IMR-90 (cell line): ENCODE results near the gene NNMT. TPM values are rescaled to one million over a fixed set of nuclear protein-coding genes. Genes with fewer than 3 reads are reported as not detected.

ENCODE experiments used
- ATAC-seq: fragments of 200-7000 bp; cut with Tn5 transposase; 2 replicates; pipeline ENCODE4 v1.9.1; 2020; ENCODE audit warnings: low read depth, mild to moderate bottlenecking, moderate library complexity
- BruUV-seq: library from RNA; stranded (reverse); fragments of 400-500 nt; replicated peaks from 2 replicates; lab custom pipeline; 2021; lab: Mats Ljungman, UMichigan
- CTCF ChIA-PET: fragments of 300-600 bp; formaldehyde crosslinking; extraction: SDS; loops from one replicate; lab custom pipeline; 2021; ENCODE audit warnings: antibody characterized with exemption; lab: Yijun Ruan, JAX
- POLR2A ChIA-PET: fragments of 300-600 bp; sonication (Branson Sonifier 250); formaldehyde crosslinking; loops from one replicate; lab custom pipeline; 2022; ENCODE audit warnings: antibody characterized with exemption; ENCODE audit not compliant: unreplicated experiment; lab: Charles Lee
- DNase-seq: peaks from one replicate; pipeline ENCODE4 v3.0.0; 2013
- H2AFZ ChIP-seq: replicated peaks from 2 replicates; pipeline ENCODE3; 2013; ENCODE audit warnings: low read length, mild to moderate bottlenecking; ENCODE audit not compliant: poor library complexity
- H2AK5ac ChIP-seq: 2 replicates; pipeline ENCODE4 v1.6.1; 2013; ENCODE audit warnings: low read depth, low read length, inconsistent platforms
- H2AK9ac ChIP-seq: replicated peaks from 2 replicates; pipeline ENCODE3; 2013; ENCODE audit warnings: mild to moderate bottlenecking, low read depth, low read length, moderate library complexity; ENCODE audit not compliant: poor library complexity
- H2BK120ac ChIP-seq: 2 replicates; pipeline ENCODE4 v1.6.1; 2013; ENCODE audit warnings: low read depth, low read length, inconsistent platforms
- H2BK15ac ChIP-seq: 3 replicates; pipeline ENCODE4 v1.6.1; 2013; ENCODE audit warnings: low read depth, low read length, inconsistent platforms
- H2BK20ac ChIP-seq: 2 replicates; pipeline ENCODE4 v1.6.1; 2013; ENCODE audit warnings: low read depth, mild to moderate bottlenecking, inconsistent platforms, low read length, moderate library complexity
- H2BK5ac ChIP-seq: 2 replicates; pipeline ENCODE4 v1.6.1; 2013; ENCODE audit warnings: mild to moderate bottlenecking, low read depth, low read length, inconsistent platforms; ENCODE audit not compliant: poor library complexity, severe bottlenecking
- H3K14ac ChIP-seq: replicated peaks from 2 replicates; pipeline ENCODE4 v1.6.1; 2013; ENCODE audit warnings: low read depth, low read length, inconsistent platforms
- H3K18ac ChIP-seq: 2 replicates; pipeline ENCODE4 v1.6.1; 2013; ENCODE audit warnings: low read depth, low read length, control low read depth
- H3K23ac ChIP-seq: 2 replicates; pipeline ENCODE4 v1.6.1; 2013; ENCODE audit warnings: low read depth, low read length, inconsistent platforms
- H3K27ac ChIP-seq: 2 replicates; pipeline ENCODE4 v1.5.1; 2013; ENCODE audit warnings: mild to moderate bottlenecking, control low read depth, low read length; ENCODE audit not compliant: insufficient read depth
- H3K27me3 ChIP-seq: 2 replicates; pipeline ENCODE4 v1.6.1; 2013; ENCODE audit warnings: low read length; ENCODE audit not compliant: control insufficient read depth, insufficient read depth
- H3K36me3 ChIP-seq: 2 replicates; pipeline ENCODE4 v1.6.1; 2013; ENCODE audit warnings: low read length, mixed read lengths; ENCODE audit not compliant: control insufficient read depth, insufficient read depth
- H3K4ac ChIP-seq: 2 replicates; pipeline ENCODE4 v1.6.1; 2013; ENCODE audit warnings: low read depth, low read length, inconsistent platforms
- H3K4me1 ChIP-seq: 2 replicates; pipeline ENCODE4 v1.6.1; 2013; ENCODE audit warnings: low read length, mixed read lengths; ENCODE audit not compliant: control insufficient read depth, insufficient read depth
- H3K4me2 ChIP-seq: 2 replicates; pipeline ENCODE4 v1.6.1; 2013; ENCODE audit warnings: low read depth, mild to moderate bottlenecking, control low read depth, low read length, moderate library complexity
- H3K4me3 ChIP-seq: 2 replicates; pipeline ENCODE4 v1.5.1; 2013; ENCODE audit warnings: low read depth, mild to moderate bottlenecking, control low read depth, low read length, moderate library complexity; ENCODE audit not compliant: insufficient read depth
- H3K56ac ChIP-seq: 2 replicates; pipeline ENCODE4 v1.6.1; 2013; ENCODE audit warnings: low read length, inconsistent platforms; ENCODE audit not compliant: insufficient read depth; ENCODE audit errors: extremely low read depth
- H3K79me1 ChIP-seq, 2 experiments: 2 replicates each; pipeline ENCODE4 v1.6.1; 2013; ENCODE audit warnings: low read length in 2 of 2, inconsistent platforms in 1 of 2, low read depth in 1 of 2
- H3K9ac ChIP-seq: 2 replicates; pipeline ENCODE4 v1.6.1; 2013; ENCODE audit warnings: low read depth, low read length, control low read depth
- H3K9me1 ChIP-seq: 2 replicates; pipeline ENCODE4 v1.6.1; 2013; ENCODE audit warnings: low read length, inconsistent platforms; ENCODE audit not compliant: insufficient read depth
- H3K9me3 ChIP-seq: 2 replicates; pipeline ENCODE4 v1.6.1; 2013; ENCODE audit warnings: low read length; ENCODE audit not compliant: control insufficient read depth, insufficient read depth
- H4K20me1 ChIP-seq: 2 replicates; pipeline ENCODE4 v1.6.1; 2013; ENCODE audit warnings: low read length, inconsistent platforms; ENCODE audit not compliant: insufficient read depth
- H4K5ac ChIP-seq: 2 replicates; pipeline ENCODE4 v1.6.1; 2013; ENCODE audit warnings: mild to moderate bottlenecking, low read depth, low read length, control low read depth
- H4K8ac ChIP-seq, 2 experiments: 2 replicates each; pipeline ENCODE4 v1.6.1; 2013; ENCODE audit warnings: low read depth in 2 of 2, low read length in 2 of 2, control low read depth in 1 of 2, inconsistent platforms in 1 of 2
- H4K91ac ChIP-seq: 2 replicates; pipeline ENCODE4 v1.6.1; 2013; ENCODE audit warnings: low read depth, low read length, inconsistent platforms; ENCODE audit not compliant: insufficient read depth
- BHLHE40 ChIP-seq: fragments of 150-350 bp; IDR thresholded peaks from 2 replicates; pipeline ENCODE4 v1.6.1; 2016; ENCODE audit warnings: mild to moderate bottlenecking, low read depth, low read length
- CEBPB ChIP-seq: IDR thresholded peaks from 2 replicates; pipeline ENCODE4 v1.6.1; 2012; ENCODE audit warnings: low read depth, low read length, improper control_type of control experiment
- CHD1 ChIP-seq: IDR thresholded peaks from 2 replicates; pipeline ENCODE4 v1.6.1; 2012; ENCODE audit warnings: low read depth, low read length, improper control_type of control experiment
- FOS ChIP-seq: fragments of 150-350 bp; IDR thresholded peaks from 2 replicates; pipeline ENCODE4 v1.6.1; 2016; ENCODE audit warnings: low read depth, low read length
- MAZ ChIP-seq: IDR thresholded peaks from 2 replicates; pipeline ENCODE4 v1.6.1; 2012; ENCODE audit warnings: low read depth, mild to moderate bottlenecking, low read length, improper control_type of control experiment, moderate library complexity, borderline replicate concordance
- MXI1 ChIP-seq: IDR thresholded peaks from 2 replicates; pipeline ENCODE4 v1.6.1; 2012; ENCODE audit warnings: low read depth, mild to moderate bottlenecking, low read length, moderate library complexity, borderline replicate concordance
- NFE2L2 ChIP-seq: fragments of 150-350 bp; IDR thresholded peaks from 2 replicates; pipeline ENCODE4 v1.6.1; 2016; ENCODE audit warnings: low read depth, mild to moderate bottlenecking, low read length
- POLR2A ChIP-seq: IDR thresholded peaks from 2 replicates; pipeline ENCODE4 v1.6.1; 2012; ENCODE audit warnings: mild to moderate bottlenecking, low read depth, low read length
- RAD21 ChIP-seq: IDR thresholded peaks from 2 replicates; pipeline ENCODE4 v1.6.1; 2012; ENCODE audit warnings: low read length, improper control_type of control experiment
- RFX5 ChIP-seq: IDR thresholded peaks from 2 replicates; pipeline ENCODE4 v1.8.0; 2012; ENCODE audit warnings: low read depth, mild to moderate bottlenecking, low read length, moderate library complexity
- SMC3 ChIP-seq: fragments of 150-350 bp; IDR thresholded peaks from 2 replicates; pipeline ENCODE4 v1.6.1; 2016; ENCODE audit warnings: low read depth, mild to moderate bottlenecking, antibody characterized with exemption, low read length, moderate library complexity
- WGBS, 2 experiments: methylation state at CpG; one replicate each; pipeline versions ENCODE4 v1.1.5 to v1.1.7; 2013; ENCODE audit warnings: missing lambda C conversion rate in 2 of 2; ENCODE audit not compliant: insufficient read length in 1 of 2; ENCODE audit errors: extremely low coverage in 2 of 2; 5-methylcytosine and 5-hydroxymethylcytosine counted together
- dilution Hi-C: fragments of 300-500 bp; cut with HindIII; formaldehyde crosslinking; loops from one replicate; pipeline ENCODE4 v1.14.3; 2018; ENCODE audit warnings: low sequenced_read_pairs; ENCODE audit not compliant: unreplicated experiment
- in situ Hi-C: fragments of 300-500 bp; cut with MboI; formaldehyde crosslinking; loops from 3 replicates; pipeline ENCODE4 v1.14.3; 2019; ENCODE audit warnings: low sequenced_read_pairs, inconsistent platforms, mixed read lengths
- intact Hi-C: fragments of 100-400 bp; cut with micrococcal nuclease; formaldehyde crosslinking; loops from 2 replicates; pipeline ENCODE4 v1.10.0; 2022
- polyA plus RNA-seq, 3 experiments: library from polyadenylated mRNA; depleted of rRNA; stranded (reverse); fragments of >200 nt; gene quantifications; 2 replicates each; pipeline ENCODE4 v1.2.3, GENCODE V29; 2012; ENCODE audit warnings: low replicate concordance in 1 of 3
- total RNA-seq: library from RNA; depleted of rRNA; stranded (reverse); fragments of >200 nt; gene quantifications from 2 replicates; pipeline ENCODE4 v1.2.3, GENCODE V29; 2012
- TF ChIP-seq, protein P1 (sequence below): fragments of 150-350 bp; IDR thresholded peaks from 2 replicates; pipeline ENCODE4 v1.6.1; 2016; ENCODE audit warnings: low read depth, mild to moderate bottlenecking, low read length, moderate library complexity, borderline replicate concordance
- TF ChIP-seq, protein P2 (sequence below): conservative IDR thresholded peaks from 2 replicates; pipeline ENCODE4 v1.5.1; 2012; ENCODE audit warnings: mild to moderate bottlenecking, low read depth, low read length, improper control_type of control experiment
- TF ChIP-seq, protein P3 (sequence below): fragments of 150-350 bp; IDR thresholded peaks from 2 replicates; pipeline ENCODE4 v1.6.1; 2017; ENCODE audit warnings: mild to moderate bottlenecking, antibody characterized with exemption, low read length, low read depth

The NNMT gene
- total and polyA plus RNA-seq, 2 of the 4 experiments (the other 2 are of a cell fraction) = 79.7 to 108 TPM

DNA sequence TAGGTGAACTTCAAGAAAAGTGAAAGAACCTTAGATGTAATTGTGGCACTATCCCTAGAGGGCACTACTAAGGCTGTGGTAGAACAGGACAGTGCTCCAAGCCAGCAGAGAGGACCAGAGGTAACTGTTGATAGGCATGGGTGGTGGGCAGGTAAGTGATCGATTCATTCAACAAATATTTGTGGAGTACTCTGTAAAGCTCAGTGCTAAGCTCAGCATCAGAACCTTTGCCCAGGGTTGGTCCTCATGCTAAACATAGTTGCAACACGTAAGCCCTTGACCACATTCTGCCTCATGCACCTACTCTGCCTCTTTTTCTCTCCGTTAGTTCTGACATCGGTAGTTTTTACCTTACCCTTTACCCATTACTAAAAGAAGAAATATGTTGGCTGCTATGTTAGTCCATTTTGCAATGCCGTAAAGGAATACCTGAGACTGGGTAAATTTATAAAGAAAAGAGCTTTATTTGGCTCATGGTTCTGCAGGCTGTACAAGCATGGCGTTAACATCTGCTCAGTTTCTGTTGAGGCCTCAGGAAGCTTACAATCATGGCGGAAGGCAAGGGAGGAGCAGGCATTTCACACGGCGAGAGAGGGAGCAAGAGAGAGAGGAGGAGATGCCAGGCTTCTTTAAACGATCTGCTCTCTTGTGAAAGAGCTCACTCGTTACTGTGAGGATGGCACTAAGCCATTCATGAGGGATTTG, 18.4 kb upstream of the NNMT start:
- no TSS peak for BruUV-seq
- H2AFZ ChIP-seq = no peak overlapping the region
- no peak overlapping the region for H2BK20ac ChIP-seq
- no peak overlapping the region for H2BK120ac ChIP-seq
- in situ Hi-C loops = no loop called here
- peaks cover 3% of the 10 kb centered on the region; the same call in 1 of the 2 replicates for H3K9me1 ChIP-seq
- intact Hi-C loops = no loop called here
- dilution Hi-C loops = no loop called here
- DNase-seq = no peak
- H3K9ac ChIP-seq = no peak overlapping the region
- H2BK5ac ChIP-seq = no peak overlapping the region
- H3K27ac ChIP-seq = no peak overlapping the region
- no peaks in the 10 kb centered on the region for H3K36me3 ChIP-seq
- peaks cover 2% of the 10 kb centered on the region; the same call in 1 of the 2 replicates for H3K9me3 ChIP-seq
- no peak for TF ChIP-seq MXI1
- no peak for TF ChIP-seq FOS
- TF ChIP-seq, protein P1, sequence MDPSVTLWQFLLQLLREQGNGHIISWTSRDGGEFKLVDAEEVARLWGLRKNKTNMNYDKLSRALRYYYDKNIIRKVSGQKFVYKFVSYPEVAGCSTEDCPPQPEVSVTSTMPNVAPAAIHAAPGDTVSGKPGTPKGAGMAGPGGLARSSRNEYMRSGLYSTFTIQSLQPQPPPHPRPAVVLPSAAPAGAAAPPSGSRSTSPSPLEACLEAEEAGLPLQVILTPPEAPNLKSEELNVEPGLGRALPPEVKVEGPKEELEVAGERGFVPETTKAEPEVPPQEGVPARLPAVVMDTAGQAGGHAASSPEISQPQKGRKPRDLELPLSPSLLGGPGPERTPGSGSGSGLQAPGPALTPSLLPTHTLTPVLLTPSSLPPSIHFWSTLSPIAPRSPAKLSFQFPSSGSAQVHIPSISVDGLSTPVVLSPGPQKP = no peak
- no peak for TF ChIP-seq CEBPB
- TF ChIP-seq BHLHE40 = no peak
- no peak for TF ChIP-seq POLR2A
- TF ChIP-seq, protein P2, sequence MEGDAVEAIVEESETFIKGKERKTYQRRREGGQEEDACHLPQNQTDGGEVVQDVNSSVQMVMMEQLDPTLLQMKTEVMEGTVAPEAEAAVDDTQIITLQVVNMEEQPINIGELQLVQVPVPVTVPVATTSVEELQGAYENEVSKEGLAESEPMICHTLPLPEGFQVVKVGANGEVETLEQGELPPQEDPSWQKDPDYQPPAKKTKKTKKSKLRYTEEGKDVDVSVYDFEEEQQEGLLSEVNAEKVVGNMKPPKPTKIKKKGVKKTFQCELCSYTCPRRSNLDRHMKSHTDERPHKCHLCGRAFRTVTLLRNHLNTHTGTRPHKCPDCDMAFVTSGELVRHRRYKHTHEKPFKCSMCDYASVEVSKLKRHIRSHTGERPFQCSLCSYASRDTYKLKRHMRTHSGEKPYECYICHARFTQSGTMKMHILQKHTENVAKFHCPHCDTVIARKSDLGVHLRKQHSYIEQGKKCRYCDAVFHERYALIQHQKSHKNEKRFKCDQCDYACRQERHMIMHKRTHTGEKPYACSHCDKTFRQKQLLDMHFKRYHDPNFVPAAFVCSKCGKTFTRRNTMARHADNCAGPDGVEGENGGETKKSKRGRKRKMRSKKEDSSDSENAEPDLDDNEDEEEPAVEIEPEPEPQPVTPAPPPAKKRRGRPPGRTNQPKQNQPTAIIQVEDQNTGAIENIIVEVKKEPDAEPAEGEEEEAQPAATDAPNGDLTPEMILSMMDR = no peak
- no peak for TF ChIP-seq MAZ
- TF ChIP-seq RAD21 = no peak
- no peak for TF ChIP-seq CHD1
- TF ChIP-seq, protein P3, sequence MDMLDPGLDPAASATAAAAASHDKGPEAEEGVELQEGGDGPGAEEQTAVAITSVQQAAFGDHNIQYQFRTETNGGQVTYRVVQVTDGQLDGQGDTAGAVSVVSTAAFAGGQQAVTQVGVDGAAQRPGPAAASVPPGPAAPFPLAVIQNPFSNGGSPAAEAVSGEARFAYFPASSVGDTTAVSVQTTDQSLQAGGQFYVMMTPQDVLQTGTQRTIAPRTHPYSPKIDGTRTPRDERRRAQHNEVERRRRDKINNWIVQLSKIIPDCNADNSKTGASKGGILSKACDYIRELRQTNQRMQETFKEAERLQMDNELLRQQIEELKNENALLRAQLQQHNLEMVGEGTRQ = no peak
- TF ChIP-seq RFX5 = no peak
- TF ChIP-seq SMC3 = no peak
- no peak for TF ChIP-seq NFE2L2
- H3K56ac ChIP-seq = no peak overlapping the region
- no peak overlapping the region for H2AK5ac ChIP-seq
- H3K4me2 ChIP-seq = no peak overlapping the region
- peaks cover 10% of the 10 kb centered on the region for H3K4me1 ChIP-seq
- ATAC-seq = no peak
- H3K18ac ChIP-seq = no peak overlapping the region
- no peak overlapping the region for H4K5ac ChIP-seq
- no peak overlapping the region for H3K4ac ChIP-seq
- H4K20me1 ChIP-seq = no peaks in the 10 kb centered on the region
- POLR2A ChIA-PET = no interaction called here
- no peak overlapping the region for H3K14ac ChIP-seq
- 63% methylated on average over 1 of the region's 11 CpGs; no CpG with 5 or more reads in 1 of the 2 experiments for WGBS, 2 experiments
- peaks cover 15% of the 10 kb centered on the region for H3K27me3 ChIP-seq
- H4K8ac ChIP-seq = no peak overlapping the region
- CTCF ChIA-PET = no interaction called here
- H3K79me1 ChIP-seq = no peaks in the 10 kb centered on the region
- H2AK9ac ChIP-seq = no peak overlapping the region
- no peak overlapping the region for H4K91ac ChIP-seq
- no peak overlapping the region for H2BK15ac ChIP-seq
- no peak overlapping the region for H3K23ac ChIP-seq
- H3K4me3 ChIP-seq = no peak overlapping the region
